Stimulated activated CD4-positive, alpha-beta T cell treated with anti-CD3 and anti-CD28 coated beads, Interleukin-15, amount 100 ng/mL, for 24 hours (primary cell): ENCODE results near the gene TSEN15.

Experiments used
- DNase-seq: peaks from one replicate; pipeline ENCODE4 v3.0.0-alpha.2; 2020

TSEN15 gene

GRCh38 chr1:184112176-184112948 is 60.8 kb downstream of the TSEN15 start:
- no peak for DNase-seq

- DNase-seq, result no peak
Observed at GRCh38 chr1:184113251-184113650, 61.7 kb downstream of the TSEN15 start.

GRCh38 chr1:184114818-184115398 is 63.4 kb downstream of the TSEN15 start:
- no peak for DNase-seq

GRCh38 chr1:184116287-184116686 is 64.8 kb downstream of the TSEN15 start:
- DNase-seq, result no peak

- no peak for DNase-seq
Observed at GRCh38 chr1:184118046-184118445, 66.5 kb downstream of the TSEN15 start.
